Measurements from ENCODE around the gene DTD2. TPM values are rescaled to one million over a fixed set of nuclear protein-coding genes. Genes with fewer than 3 reads are reported as not detected.

Gene DTD2
- total RNA-seq (2014; rRNA removed; shearing (Covaris generic)): 21.2 and 54.4 TPM in 2 replicates
- polyA plus RNA-seq (2016; fragmentation: Nextera tagmentation; extraction: Ambion mirVana): 12.1 and 13.4 TPM in 2 replicates

GRCh38 chr14:31456841-31457664 is at the start of gene DTD2:
TSS of gene DTD2 (minus strand) at chr14:31457506. CDS start at chr14:31457393, 113 bp downstream.
- Histone ChIP-seq H3K27ac (peak within 1 kb of the TSS; percentile 82), H3K9me2 (ENCODE audit: insufficient read depth) (no peaks in the 10 kb centered on the region), H3K4me3 (peak within 1 kb of the TSS; percentile 86), H3K9ac (peak within 1 kb of the TSS; percentile 93), H2AFZ (peak within 1 kb of the TSS; percentile 97), H3K4me1 (ENCODE audit: insufficient read depth) (peaks cover 13% of the 10 kb centered on the region; the same call in 1 of the 2 replicates), H3F3A (ENCODE audit: insufficient read depth) (no peaks in the 10 kb centered on the region), H3K9me3 (ENCODE audit: low read depth) (no peaks in the 10 kb centered on the region), H3K36me3 (ENCODE audit: low read depth) (0 out of 2 replicates have a peak, but pooled peaks cover under 1% of the 10 kb centered on the region), H3K27me3 (replicated peaks; ENCODE audit: insufficient read depth) (no peaks in the 10 kb centered on the region), H3K4me2 (ENCODE audit: unreplicated experiment) (peak within 1 kb of the TSS; percentile 99), H3K79me2 (ENCODE audit: insufficient read depth) (peaks cover 37% of the 10 kb centered on the region), H4K20me1 (ENCODE audit: insufficient read depth) (no peaks in the 10 kb centered on the region)
- 4 to 5% methylated on average over 59 to 69 of the region's 70 CpGs for WGBS, 2 experiments (ENCODE audit: low coverage in 1 of 2, low lambda C conversion rate in 2 of 2, missing lambda C conversion rate in 2 of 2)
- peak; percentile 98 for DNase-seq
- in situ Hi-C loops (cut with MboI): no loop called here
- TF ChIP-seq EZH2phosphoT487 (IDR thresholded peaks at IDR 0.05; ENCODE audit: insufficient read depth, low read depth): no peak
- TF ChIP-seq EZH2 (IDR thresholded peaks at IDR 0.05; ENCODE audit: insufficient read depth, poor library complexity, severe bottlenecking): no peak

GRCh38 chr14:31505411-31505810 is 48.1 kb upstream of the DTD2 start:
- Histone ChIP-seq H2AFZ (peak overlapping the region; percentile 52; the same call in 1 of the 2 replicates), H3K9me3 (ENCODE audit: low read depth) (no peaks in the 10 kb centered on the region), H3K9ac (no peak overlapping the region), H3F3A (ENCODE audit: insufficient read depth) (peaks cover 21% of the 10 kb centered on the region), H3K27ac (peak overlapping the region; percentile 11; the same call in 1 of the 2 replicates), H4K20me1 (ENCODE audit: insufficient read depth) (no peaks in the 10 kb centered on the region), H3K36me3 (ENCODE audit: low read depth) (no peaks in the 10 kb centered on the region), H3K9me2 (ENCODE audit: insufficient read depth) (no peaks in the 10 kb centered on the region), H3K4me1 (ENCODE audit: insufficient read depth) (peaks cover 17% of the 10 kb centered on the region), H3K27me3 (replicated peaks; ENCODE audit: insufficient read depth) (no peaks in the 10 kb centered on the region), H3K4me2 (ENCODE audit: unreplicated experiment) (peak overlapping the region; percentile 52), H3K79me2 (ENCODE audit: insufficient read depth) (no peaks in the 10 kb centered on the region), H3K4me3 (peak overlapping the region; percentile 14)
- WGBS, 2 experiments (ENCODE audit: low coverage in 1 of 2, low lambda C conversion rate in 2 of 2, missing lambda C conversion rate in 2 of 2): 0% methylated on average over 1 of the region's 1 CpG
- in situ Hi-C loops (cut with MboI): no loop called here
- DNase-seq: peak; percentile 64
- TF ChIP-seq EZH2 (IDR thresholded peaks at IDR 0.05; ENCODE audit: insufficient read depth, poor library complexity, severe bottlenecking) (no peak), EZH2phosphoT487 (IDR thresholded peaks at IDR 0.05; ENCODE audit: insufficient read depth, low read depth) (no peak)

GRCh38 chr14:31501870-31502269 is 44.6 kb upstream of the DTD2 start:
- in situ Hi-C loops (cut with MboI): no loop called here
- H2AFZ ChIP-seq: no peak overlapping the region
- H3K27me3 ChIP-seq (replicated peaks; ENCODE audit: insufficient read depth): no peaks in the 10 kb centered on the region
- H3K9ac ChIP-seq: no peak overlapping the region
- no peaks in the 10 kb centered on the region for H3K79me2 ChIP-seq (ENCODE audit: insufficient read depth)
- no peaks in the 10 kb centered on the region for H3K36me3 ChIP-seq (ENCODE audit: low read depth)
- H4K20me1 ChIP-seq (ENCODE audit: insufficient read depth): no peaks in the 10 kb centered on the region
- no peaks in the 10 kb centered on the region for H3K9me3 ChIP-seq (ENCODE audit: low read depth)
- 61 to 69% methylated on average over 2 of the region's 2 CpGs for WGBS, 2 experiments (ENCODE audit: low coverage in 1 of 2, low lambda C conversion rate in 2 of 2, missing lambda C conversion rate in 2 of 2)
- H3K27ac ChIP-seq: no peak overlapping the region
- H3K4me1 ChIP-seq (ENCODE audit: insufficient read depth): peaks cover 17% of the 10 kb centered on the region
- H3K9me2 ChIP-seq (ENCODE audit: insufficient read depth): no peaks in the 10 kb centered on the region
- no peak overlapping the region for H3K4me2 ChIP-seq (ENCODE audit: unreplicated experiment)
- DNase-seq: no peak
- TF ChIP-seq EZH2phosphoT487 (IDR thresholded peaks at IDR 0.05; ENCODE audit: insufficient read depth, low read depth): no peak
- no peak for TF ChIP-seq EZH2 (IDR thresholded peaks at IDR 0.05; ENCODE audit: insufficient read depth, poor library complexity, severe bottlenecking)
- no peak overlapping the region for H3K4me3 ChIP-seq
- peaks cover 21% of the 10 kb centered on the region for H3F3A ChIP-seq (ENCODE audit: insufficient read depth)

GRCh38 chr14:31492759-31493498 is 35.6 kb upstream of the DTD2 start:
- Histone ChIP-seq H3F3A (ENCODE audit: insufficient read depth) (no peaks in the 10 kb centered on the region), H3K4me3 (no peak overlapping the region), H3K79me2 (ENCODE audit: insufficient read depth) (no peaks in the 10 kb centered on the region), H3K4me2 (ENCODE audit: unreplicated experiment) (no peak overlapping the region), H3K36me3 (ENCODE audit: low read depth) (no peaks in the 10 kb centered on the region), H4K20me1 (ENCODE audit: insufficient read depth) (no peaks in the 10 kb centered on the region), H3K27me3 (replicated peaks; ENCODE audit: insufficient read depth) (no peaks in the 10 kb centered on the region; the same call in 1 of the 2 replicates), H3K9me2 (ENCODE audit: insufficient read depth) (no peaks in the 10 kb centered on the region), H2AFZ (no peak overlapping the region), H3K4me1 (ENCODE audit: insufficient read depth) (no peaks in the 10 kb centered on the region), H3K9ac (no peak overlapping the region), H3K9me3 (ENCODE audit: low read depth) (no peaks in the 10 kb centered on the region), H3K27ac (no peak overlapping the region)
- TF ChIP-seq EZH2phosphoT487 (IDR thresholded peaks at IDR 0.05; ENCODE audit: insufficient read depth, low read depth) (no peak), EZH2 (IDR thresholded peaks at IDR 0.05; ENCODE audit: insufficient read depth, poor library complexity, severe bottlenecking) (no peak)
- in situ Hi-C loops (cut with MboI): no loop called here
- no peak for DNase-seq
- WGBS, 2 experiments (ENCODE audit: low coverage in 1 of 2, low lambda C conversion rate in 2 of 2, missing lambda C conversion rate in 2 of 2): 57 to 65% methylated on average over 7 to 8 of the region's 8 CpGs

All from GM23248 (cell line).